Activated CD4-positive, alpha-beta T cell treated with anti-CD3 and anti-CD28 coated beads, Interleukin-2, amount 10 ng/mL, durations not matched to agents 24 days and 14 days (primary cell): Measurements from ENCODE around the gene SEZ6. TPM values are rescaled to one million over a fixed set of nuclear protein-coding genes. Genes with fewer than 3 reads are reported as not detected.

Experiments
- DNase-seq: peaks from one replicate; pipeline ENCODE4 v3.0.0; 2022
- H3K27ac Mint-ChIP-seq: one replicate; pipeline ENCODE4 v1.8.0; 2022; ENCODE audit warnings: mild to moderate bottlenecking, mixed read lengths
- H3K27me3 Mint-ChIP-seq: one replicate; pipeline ENCODE4 v1.8.0; 2022; ENCODE audit warnings: mixed read lengths
- H3K36me3 Mint-ChIP-seq: one replicate; pipeline ENCODE4 v1.8.0; 2022; ENCODE audit warnings: low read depth, mild to moderate bottlenecking, mixed read lengths
- H3K4me1 Mint-ChIP-seq: one replicate; pipeline ENCODE4 v1.8.0; 2021; ENCODE audit warnings: mixed read lengths
- H3K4me3 Mint-ChIP-seq: one replicate; pipeline ENCODE4 v1.8.0; 2022; ENCODE audit warnings: mild to moderate bottlenecking, moderate library complexity, mixed read lengths
- H3K9me3 Mint-ChIP-seq: one replicate; pipeline ENCODE4 v1.8.0; 2021; ENCODE audit warnings: mixed read lengths
- intact Hi-C: fragments of 100-400 bp; cut with micrococcal nuclease; formaldehyde crosslinking; loops from one replicate; pipeline ENCODE4 v1.15.1; 2023
- total RNA-seq: library from RNA; stranded (reverse); gene quantifications from 2 replicates; pipeline ENCODE4 v1.2.3, GENCODE V29; 2022

SEZ6 gene
- total RNA-seq, 1 donor from 2014 or later = not detected

DNA sequence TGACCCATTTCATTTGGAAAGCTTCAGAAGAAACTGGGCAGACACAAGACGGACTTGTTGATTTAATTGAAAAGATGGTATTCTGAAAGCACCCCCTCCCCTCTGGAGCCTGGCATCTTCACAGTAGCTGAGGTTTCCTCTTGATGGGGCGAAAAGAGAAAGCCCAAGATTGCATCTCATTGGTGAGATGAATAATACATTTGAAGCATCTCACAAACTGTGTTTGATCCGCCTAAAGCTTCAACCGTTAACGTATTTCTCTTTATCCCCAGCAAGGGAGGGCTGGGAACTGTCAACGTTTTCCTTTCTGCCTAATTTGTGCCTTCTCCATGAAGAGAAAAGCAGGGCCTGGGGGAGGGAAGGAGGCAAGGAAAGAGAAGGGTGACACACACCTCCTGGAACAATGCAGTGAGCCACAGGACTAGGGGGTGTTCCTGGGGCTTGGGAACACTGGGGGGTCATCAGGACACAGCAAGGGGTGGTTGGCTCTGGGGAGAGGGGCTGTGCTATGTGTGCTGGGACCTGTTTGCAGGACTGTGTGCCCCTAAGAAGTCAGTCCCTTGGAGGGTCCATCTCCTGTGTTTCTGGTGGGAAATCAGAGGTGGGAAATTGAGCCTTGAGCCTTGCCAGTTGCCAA is 18.6 kb upstream of the SEZ6 start:
- H3K4me3 Mint-ChIP-seq = no peak overlapping the region
- H3K36me3 Mint-ChIP-seq = no peaks in the 10 kb centered on the region
- H3K9me3 Mint-ChIP-seq = no peaks in the 10 kb centered on the region
- H3K27me3 Mint-ChIP-seq = peaks cover 41% of the 10 kb centered on the region
- peaks cover 1% of the 10 kb centered on the region for H3K4me1 Mint-ChIP-seq
- DNase-seq = no peak
- intact Hi-C loops = no loop called here
- H3K27ac Mint-ChIP-seq = no peak overlapping the region

DNA sequence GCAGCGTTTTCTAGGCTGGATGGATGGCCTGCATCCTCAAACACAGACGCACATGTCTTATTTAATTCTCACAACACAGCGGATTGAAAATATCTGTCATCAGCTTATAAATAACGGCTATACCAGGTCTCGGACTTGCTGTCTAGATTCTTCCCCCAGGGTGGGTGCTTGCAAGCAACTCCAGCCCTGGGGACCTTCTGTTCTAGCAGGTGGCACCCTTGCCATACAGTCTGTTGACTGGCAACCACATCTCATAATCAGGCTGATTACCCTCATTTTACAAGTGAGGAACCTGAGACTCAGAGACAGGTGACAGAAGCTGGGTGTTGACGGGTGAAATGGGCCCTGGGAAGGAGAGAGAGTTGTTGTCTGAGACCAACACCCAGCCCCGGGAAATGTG is 16.2 kb upstream of the SEZ6 start:
- H3K4me1 Mint-ChIP-seq = peaks cover 4% of the 10 kb centered on the region
- H3K4me3 Mint-ChIP-seq = no peak overlapping the region
- no peaks in the 10 kb centered on the region for H3K9me3 Mint-ChIP-seq
- H3K36me3 Mint-ChIP-seq = no peaks in the 10 kb centered on the region
- peaks cover 56% of the 10 kb centered on the region for H3K27me3 Mint-ChIP-seq
- no peak for DNase-seq
- intact Hi-C loops = no loop called here
- no peak overlapping the region for H3K27ac Mint-ChIP-seq

DNA sequence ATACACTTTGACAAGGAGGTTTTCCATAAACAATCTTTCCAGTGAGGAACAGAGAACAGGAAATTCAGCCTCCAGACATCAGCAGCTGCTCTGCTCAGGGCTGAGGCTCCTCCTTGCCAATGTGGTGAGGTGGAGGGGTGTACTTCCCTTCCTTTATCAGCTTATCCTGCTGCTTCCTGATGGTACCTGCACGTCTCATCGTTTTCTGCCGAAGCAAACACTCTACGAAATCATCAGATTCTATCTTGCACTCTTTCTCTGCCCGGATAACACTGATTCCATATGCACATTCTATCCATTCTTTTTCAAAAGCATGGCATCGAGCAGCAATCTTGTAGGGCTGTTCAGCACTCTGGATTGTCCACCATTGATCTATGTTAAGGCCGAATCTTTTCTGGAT is 15.4 kb upstream of the SEZ6 start:
- H3K27me3 Mint-ChIP-seq = peaks cover 59% of the 10 kb centered on the region
- H3K4me1 Mint-ChIP-seq = peaks cover 4% of the 10 kb centered on the region
- no peaks in the 10 kb centered on the region for H3K9me3 Mint-ChIP-seq

GRCh38 chr17:29020576-29020975 is 14.7 kb upstream of the SEZ6 start:
- Mint-ChIP-seq H3K27me3 (peaks cover 59% of the 10 kb centered on the region), H3K27ac (no peak overlapping the region), H3K4me1 (peaks cover 4% of the 10 kb centered on the region), H3K9me3 (no peaks in the 10 kb centered on the region), H3K4me3 (no peak overlapping the region), H3K36me3 (no peaks in the 10 kb centered on the region)
- intact Hi-C loops = no loop called here
- DNase-seq = no peak

More for the DNA sequence above, 15.4 kb upstream of the SEZ6 start:
- Mint-ChIP-seq H3K27ac (no peak overlapping the region), H3K4me3 (no peak overlapping the region), H3K36me3 (no peaks in the 10 kb centered on the region)
- no peak for DNase-seq
- intact Hi-C loops = no loop called here

DNA sequence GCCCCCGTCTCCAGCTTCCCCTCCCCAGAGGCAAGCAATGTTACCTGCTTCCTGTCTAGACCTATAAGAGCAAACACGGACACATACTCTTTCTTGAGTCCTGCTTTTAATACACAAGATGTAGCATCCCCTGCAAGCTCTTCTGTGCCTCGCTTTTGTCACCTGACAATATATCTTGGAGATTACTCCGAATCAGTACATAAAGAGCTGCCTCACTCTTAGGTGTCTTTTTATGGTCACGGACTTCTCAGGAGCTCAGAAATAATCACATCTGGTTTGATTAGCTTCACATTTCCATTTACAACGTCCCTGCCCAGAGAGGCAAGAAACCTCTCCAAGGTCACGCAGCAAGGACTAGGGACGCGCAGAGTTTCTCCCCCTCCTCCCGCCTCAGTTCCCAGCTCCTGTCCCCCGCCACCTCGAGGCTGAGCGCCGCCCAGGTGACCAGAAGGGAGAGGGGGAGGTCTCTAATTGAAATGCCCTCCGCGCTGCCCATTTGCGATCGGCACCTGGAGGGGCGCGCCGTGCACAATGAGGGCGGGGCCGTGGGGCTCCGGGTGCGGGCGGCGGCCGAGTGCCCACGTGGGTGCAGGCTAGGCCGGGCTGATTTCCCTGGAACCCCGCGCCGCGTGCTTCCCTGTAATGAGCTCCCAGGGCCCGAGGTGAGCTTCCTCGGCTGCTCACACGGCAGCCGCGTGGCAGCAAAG is 13.8 kb upstream of the SEZ6 start:
- Mint-ChIP-seq H3K27ac (no peak overlapping the region), H3K4me3 (no peak overlapping the region), H3K4me1 (peaks cover 4% of the 10 kb centered on the region), H3K27me3 (peaks cover 56% of the 10 kb centered on the region), H3K36me3 (no peaks in the 10 kb centered on the region), H3K9me3 (no peaks in the 10 kb centered on the region)
- intact Hi-C loops = no loop called here
- no peak for DNase-seq

GRCh38 chr17:29018788-29019474 is 13.1 kb upstream of the SEZ6 start:
- no peak overlapping the region for H3K27ac Mint-ChIP-seq
- no peaks in the 10 kb centered on the region for H3K9me3 Mint-ChIP-seq
- no peak overlapping the region for H3K4me3 Mint-ChIP-seq
- peaks cover 4% of the 10 kb centered on the region for H3K4me1 Mint-ChIP-seq
- H3K36me3 Mint-ChIP-seq = no peaks in the 10 kb centered on the region
- H3K27me3 Mint-ChIP-seq = peaks cover 58% of the 10 kb centered on the region
- intact Hi-C loops = no loop called here
- DNase-seq = no peak

GRCh38 chr17:29016345-29017210 is 10.7 kb upstream of the SEZ6 start:
- Mint-ChIP-seq H3K4me3 (no peak overlapping the region), H3K9me3 (no peaks in the 10 kb centered on the region), H3K36me3 (no peaks in the 10 kb centered on the region), H3K27me3 (peaks cover 43% of the 10 kb centered on the region), H3K4me1 (peaks cover 4% of the 10 kb centered on the region), H3K27ac (no peak overlapping the region)
- intact Hi-C loops = no loop called here
- DNase-seq = no peak

GRCh38 chr17:29014716-29015115 is 8.9 kb upstream of the SEZ6 start:
- Mint-ChIP-seq H3K36me3 (no peaks in the 10 kb centered on the region), H3K27ac (no peak overlapping the region), H3K9me3 (no peaks in the 10 kb centered on the region), H3K27me3 (peaks cover 38% of the 10 kb centered on the region), H3K4me3 (no peak overlapping the region), H3K4me1 (peaks cover 4% of the 10 kb centered on the region)
- no peak for DNase-seq
- intact Hi-C loops = no loop called here

GRCh38 chr17:29012535-29012934 is 6.7 kb upstream of the SEZ6 start:
- Mint-ChIP-seq H3K4me3 (no peak overlapping the region), H3K27ac (no peak overlapping the region)

GRCh38 chr17:29010586-29010985 is 4.8 kb upstream of the SEZ6 start:
- no peak overlapping the region for H3K4me3 Mint-ChIP-seq
- intact Hi-C loops = no loop called here
- H3K4me1 Mint-ChIP-seq = peaks cover 5% of the 10 kb centered on the region
- peaks cover 37% of the 10 kb centered on the region for H3K27me3 Mint-ChIP-seq
- DNase-seq = no peak
- H3K36me3 Mint-ChIP-seq = no peaks in the 10 kb centered on the region
- no peaks in the 10 kb centered on the region for H3K9me3 Mint-ChIP-seq
- no peak overlapping the region for H3K27ac Mint-ChIP-seq

More at GRCh38 chr17:29012535-29012934, 6.7 kb upstream of the SEZ6 start:
- no peak for DNase-seq
- Mint-ChIP-seq H3K36me3 (no peaks in the 10 kb centered on the region), H3K27me3 (peaks cover 32% of the 10 kb centered on the region), H3K9me3 (no peaks in the 10 kb centered on the region), H3K4me1 (peaks cover under 1% of the 10 kb centered on the region)
- intact Hi-C loops = no loop called here

GRCh38 chr17:29010129-29010528 is 4.3 kb upstream of the SEZ6 start:
- DNase-seq = no peak
- Mint-ChIP-seq H3K27me3 (peaks cover 39% of the 10 kb centered on the region), H3K4me1 (peaks cover 5% of the 10 kb centered on the region), H3K4me3 (no peak overlapping the region), H3K9me3 (no peaks in the 10 kb centered on the region), H3K36me3 (no peaks in the 10 kb centered on the region), H3K27ac (no peak overlapping the region)
- intact Hi-C loops = no loop called here

- no peaks in the 10 kb centered on the region for H3K36me3 Mint-ChIP-seq
- no peak overlapping the region for H3K27ac Mint-ChIP-seq
- H3K27me3 Mint-ChIP-seq = peaks cover 52% of the 10 kb centered on the region
- intact Hi-C loops = no loop called here
- peaks cover 5% of the 10 kb centered on the region for H3K4me1 Mint-ChIP-seq
- no peaks in the 10 kb centered on the region for H3K9me3 Mint-ChIP-seq
- H3K4me3 Mint-ChIP-seq = no peak overlapping the region
- DNase-seq = no peak
Observed at GRCh38 chr17:29008591-29008990, 2.8 kb upstream of the SEZ6 start.

- no peak for DNase-seq
- H3K4me3 Mint-ChIP-seq = no peak overlapping the region
- H3K36me3 Mint-ChIP-seq = no peaks in the 10 kb centered on the region
- H3K4me1 Mint-ChIP-seq = peaks cover 5% of the 10 kb centered on the region
- no peak overlapping the region for H3K27ac Mint-ChIP-seq
- no peaks in the 10 kb centered on the region for H3K9me3 Mint-ChIP-seq
- intact Hi-C loops = no loop called here
- H3K27me3 Mint-ChIP-seq = peaks cover 53% of the 10 kb centered on the region
Observed at GRCh38 chr17:29007860-29008455, 2.1 kb upstream of the SEZ6 start.
